ENCODE results near the gene LRRC71. TPM values are rescaled to one million over a fixed set of nuclear protein-coding genes. Genes with fewer than 3 reads are reported as not detected.
A peak's percentile ranks its signal among the peaks of the same experiment; 100 is the strongest.

The LRRC71 gene
- total and polyA plus RNA-seq, 2 of the 8 experiments (the other 6 are each of a cell fraction or from before 2014, with no cell fraction given), result 0.05 TPM; not detected in 1

DNA sequence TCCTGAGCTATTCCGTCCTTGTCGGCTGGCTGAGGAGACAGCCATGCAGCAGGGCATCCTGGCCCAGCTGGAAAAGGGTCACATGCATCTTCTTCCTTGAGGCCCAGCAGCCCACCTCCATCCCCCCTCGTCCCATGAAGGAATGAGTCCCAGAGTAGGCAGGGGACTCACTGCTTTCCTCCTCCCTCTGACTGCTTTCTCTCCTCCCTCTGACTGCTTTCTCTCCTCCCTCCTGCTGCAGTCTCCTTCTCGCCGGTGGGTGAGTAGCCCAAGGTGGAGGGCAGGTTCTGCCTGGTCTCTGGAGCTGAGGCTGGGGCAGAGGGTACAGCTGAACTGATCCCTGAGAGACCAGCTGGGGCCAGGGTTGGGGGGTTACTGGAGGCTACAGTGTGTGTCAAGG is 46.3 kb upstream of the LRRC71 start:
- Histone ChIP-seq H3K4ac (replicated peaks; ENCODE audit: insufficient read length, low read depth, low read length) (no peak overlapping the region), H3K4me2 (ENCODE audit: insufficient read depth in 1 of 2, low read depth in 2 of 2, low read length in 2 of 2) (no peak overlapping the region), H3K27ac (ENCODE audit: low read depth, low read length) (no peak overlapping the region), H3K23ac (ENCODE audit: insufficient read length) (no peak overlapping the region), H3K36me3 (ENCODE audit: control insufficient read depth in 2 of 4, insufficient read depth in 4 of 4, low read length in 3 of 4) (no peaks in the 10 kb centered on the region), H4K91ac (replicated peaks; ENCODE audit: insufficient read length, low read length) (no peak overlapping the region), H3K9me3 (ENCODE audit: insufficient read depth in 2 of 2, low read depth in 1 of 2, low read length in 1 of 2) (no peaks in the 10 kb centered on the region), H2BK15ac (ENCODE audit: low read length) (peak overlapping the region; percentile 46; the same call in 1 of the 2 replicates), H3K27me3 (replicated peaks in 1 of 4; ENCODE audit: control insufficient read depth in 3 of 4, extremely low read depth in 1 of 4, insufficient read depth in 3 of 4, low read length in 3 of 4) (peaks cover 0 to 37% (median 17%) of the 10 kb centered on the region in 4 experiments; a peak in 6 of 7 replicates), H4K20me1 (replicated peaks in 1 of 2; ENCODE audit: control insufficient read depth in 1 of 2, insufficient read depth in 2 of 2, low read length in 2 of 2) (peaks cover 0 to 3% of the 10 kb centered on the region in 2 experiments), H3K14ac (ENCODE audit: insufficient read length) (no peak overlapping the region), H3K56ac (replicated peaks; ENCODE audit: insufficient read length, low read depth, low read length) (no peak overlapping the region), H2AK5ac (ENCODE audit: low read depth, low read length) (no peak overlapping the region), H2BK20ac (ENCODE audit: low read length) (no peak overlapping the region), H3K4me3 (ENCODE audit: extremely low read depth in 1 of 4, insufficient read depth in 2 of 4, low read depth in 3 of 4, low read length in 4 of 4) (no peak overlapping the region), H3K18ac (ENCODE audit: extremely low read depth, low read length) (no peak overlapping the region), H3K4me1 (replicated peaks in 1 of 4; ENCODE audit: control insufficient read depth in 3 of 4, insufficient read depth in 4 of 4, low read length in 3 of 4) (peaks cover 0 to 2% (median 1%) of the 10 kb centered on the region in 4 experiments; a peak in 4 of 7 replicates), H3K9ac (replicated peaks in 1 of 4; ENCODE audit: extremely low read depth in 1 of 4, low read depth in 3 of 4, low read length in 3 of 4) (no peak overlapping the region), H2BK120ac (replicated peaks; ENCODE audit: low read depth, low read length) (no peak overlapping the region), H4K5ac (ENCODE audit: insufficient read length, low read depth, low read length) (no peak overlapping the region), H4K8ac (ENCODE audit: extremely low read depth, insufficient read depth, low read length) (no peak overlapping the region; the same call in 1 of the 2 replicates), H3K79me2 (ENCODE audit: control insufficient read depth in 1 of 2, insufficient read depth in 2 of 2, low read length in 2 of 2) (no peaks in the 10 kb centered on the region), H2BK12ac (ENCODE audit: low read depth, low read length) (no peak overlapping the region), H2AFZ (ENCODE audit: low read length) (no peak overlapping the region), H2BK5ac (ENCODE audit: low read depth, low read length) (no peak overlapping the region), H3K79me1 (ENCODE audit: low read depth, low read length) (no peaks in the 10 kb centered on the region), H3K23me2 (ENCODE audit: low read depth, low read length) (no peaks in the 10 kb centered on the region; the same call in 1 of the 2 replicates)
- DNase-seq (ENCODE audit: low read depth in 1 of 2, low spot score in 2 of 2) (no peak), FAIRE-seq (no peak)
- CTCF ChIA-PET (ENCODE audit: partially characterized antibody), result interaction anchor here (0.9 to 31.4 kb wide), 8 partner anchors 16 to 213 kb away, joined by 3 to 719 read pairs (median 14); partner anchors contain the start of genes INSRR, NTRK1 and PEAR1
- WGBS, 2 experiments (ENCODE audit: extremely low coverage in 1 of 2, insufficient coverage in 1 of 2, insufficient read length in 1 of 2, insufficient replicate concordance in 2 of 2, low coverage in 1 of 2, low lambda C conversion rate in 2 of 2, missing lambda C conversion rate in 1 of 2), result 73% methylated on average over 5 of the region's 5 CpGs; no CpG with 5 or more reads in 1 of the 2 experiments
- POLR2A ChIA-PET (ENCODE audit: partially characterized antibody), result interaction anchor here (1.2 to 2.1 kb wide), 5 partner anchors 8 to 108 kb away, joined by 3 to 7 read pairs (median 5); partner anchors contain the start of genes NTRK1 and PRCC
- TF ChIP-seq TAF7 (optimal IDR thresholded peaks at IDR 0.05; ENCODE audit: borderline replicate concordance, low read depth, low read length), result no peak
- TF ChIP-seq POLR2AphosphoS5 (IDR thresholded peaks at IDR 0.05; ENCODE audit: low read depth, low read length), result no peak
- TF ChIP-seq KDM1A (IDR thresholded peaks at IDR 0.05; ENCODE audit: borderline replicate concordance, low read length), result no peak
- TF ChIP-seq SIN3A (conservative IDR thresholded peaks at IDR 0.05 in 1 of 2, IDR thresholded peaks at IDR 0.05 in 1 of 2; ENCODE audit: low read depth in 1 of 2, low read length in 2 of 2), result no peak
- no peak for TF ChIP-seq RXRA (IDR thresholded peaks at IDR 0.05; ENCODE audit: insufficient read depth, low read depth, low read length)
- TF ChIP-seq TAF1 (IDR thresholded peaks at IDR 0.05; ENCODE audit: low read depth, low read length), result no peak
- TF ChIP-seq TEAD4 (IDR thresholded peaks at IDR 0.05; ENCODE audit: low read depth, low read length), result no peak
- TF ChIP-seq RNF2 (IDR thresholded peaks at IDR 0.05; ENCODE audit: borderline replicate concordance, low read depth, low read length, missing control alignments, poor library complexity, severe bottlenecking), result no peak
- no peak for TF ChIP-seq ASH2L (IDR thresholded peaks at IDR 0.05; ENCODE audit: low read length)
- TF ChIP-seq BCL11A (IDR thresholded peaks at IDR 0.05; ENCODE audit: low read depth in 2 of 2, low read length in 2 of 2), result no peak
- no peak for TF ChIP-seq CREB1 (IDR thresholded peaks at IDR 0.05)
- no peak for TF ChIP-seq CEBPB (IDR thresholded peaks at IDR 0.05; ENCODE audit: low read depth, low read length)
- no peak for TF ChIP-seq KDM5A (IDR thresholded peaks at IDR 0.05; ENCODE audit: low read length)
- TF ChIP-seq POU5F1 (IDR thresholded peaks at IDR 0.05; ENCODE audit: low read depth, low read length), result no peak
- no peak for TF ChIP-seq POLR2A (IDR thresholded peaks at IDR 0.05; ENCODE audit: control extremely low read depth in 1 of 2, low read depth in 2 of 2, low read length in 2 of 2)
